DOHH2 (cell line): ENCODE results near the gene LOXL1.

ENCODE experiments used
- H3F3A ChIP-seq: fragments of 200-600 bp; sonication (generic), shearing (Covaris generic); 2 replicates; pipeline ENCODE4 v1.6.0; 2016; ENCODE audit warnings: antibody characterized with exemption, mild to moderate bottlenecking; ENCODE audit not compliant: control insufficient read depth, insufficient read depth
- H3K27ac ChIP-seq: fragments of 200-600 bp; sonication (generic); 2 replicates; pipeline ENCODE4 v1.5.1; 2014; ENCODE audit warnings: low read depth, mild to moderate bottlenecking, low read length, moderate library complexity
- H3K27me3 ChIP-seq: fragments of 200-600 bp; sonication (generic); 2 replicates; pipeline ENCODE4 v1.6.1; 2014; ENCODE audit warnings: mild to moderate bottlenecking, low read length, mixed read lengths; ENCODE audit not compliant: control insufficient read depth
- H3K36me3 ChIP-seq: fragments of 200-600 bp; sonication (generic); 2 replicates; pipeline ENCODE4 v1.6.1; 2014; ENCODE audit warnings: mild to moderate bottlenecking, low read length, moderate library complexity, mixed read lengths; ENCODE audit not compliant: control insufficient read depth
- H3K4me1 ChIP-seq: fragments of 200-600 bp; sonication (generic); 2 replicates; pipeline ENCODE4 v1.6.1; 2014; ENCODE audit warnings: mild to moderate bottlenecking, low read length, mixed read lengths; ENCODE audit not compliant: control insufficient read depth
- H3K4me2 ChIP-seq: fragments of 200-600 bp; sonication (generic); 2 replicates; pipeline ENCODE4 v1.6.0; 2014; ENCODE audit warnings: mild to moderate bottlenecking, low read length, moderate library complexity
- H3K4me3 ChIP-seq: fragments of 200-600 bp; sonication (generic); 2 replicates; pipeline ENCODE4 v1.5.1; 2014; ENCODE audit warnings: mild to moderate bottlenecking, low read length, mixed read lengths
- H3K79me2 ChIP-seq: fragments of 200-600 bp; sonication (generic); 2 replicates; pipeline ENCODE4 v1.6.1; 2014; ENCODE audit warnings: mild to moderate bottlenecking, low read length, mixed read lengths; ENCODE audit not compliant: control insufficient read depth
- H3K9me2 ChIP-seq: fragments of 200-600 bp; sonication (generic); replicated peaks from 2 replicates; pipeline ENCODE4 v1.6.1; 2014; ENCODE audit warnings: mild to moderate bottlenecking, low read length, mixed read lengths; ENCODE audit not compliant: control insufficient read depth
- H3K9me3 ChIP-seq: fragments of 200-600 bp; sonication (generic); 2 replicates; pipeline ENCODE4 v1.6.1; 2014; ENCODE audit warnings: antibody characterized with exemption, low read length, mixed read lengths; ENCODE audit not compliant: control insufficient read depth, insufficient read depth
- H4K20me1 ChIP-seq: fragments of 200-600 bp; sonication (generic); 2 replicates; pipeline ENCODE4 v1.6.0; 2014; ENCODE audit warnings: low read depth, mild to moderate bottlenecking, antibody characterized with exemption, low read length, moderate library complexity; ENCODE audit not compliant: control insufficient read depth, insufficient read depth
- CTCF ChIP-seq: fragments of 200-600 bp; sonication (generic); IDR thresholded peaks from one replicate; pipeline ENCODE4 v1.5.1; 2014; ENCODE audit warnings: antibody characterized with exemption, mild to moderate bottlenecking, low read depth, low read length; ENCODE audit not compliant: poor library complexity, severe bottlenecking
- EZH2phosphoT487 ChIP-seq: fragments of 200-600 bp; sonication (generic); IDR thresholded peaks from 2 replicates; pipeline ENCODE4 v1.6.1; 2017; ENCODE audit warnings: borderline replicate concordance, mild to moderate bottlenecking, antibody characterized with exemption, low read length, moderate library complexity, mixed read lengths

Gene LOXL1

DNA sequence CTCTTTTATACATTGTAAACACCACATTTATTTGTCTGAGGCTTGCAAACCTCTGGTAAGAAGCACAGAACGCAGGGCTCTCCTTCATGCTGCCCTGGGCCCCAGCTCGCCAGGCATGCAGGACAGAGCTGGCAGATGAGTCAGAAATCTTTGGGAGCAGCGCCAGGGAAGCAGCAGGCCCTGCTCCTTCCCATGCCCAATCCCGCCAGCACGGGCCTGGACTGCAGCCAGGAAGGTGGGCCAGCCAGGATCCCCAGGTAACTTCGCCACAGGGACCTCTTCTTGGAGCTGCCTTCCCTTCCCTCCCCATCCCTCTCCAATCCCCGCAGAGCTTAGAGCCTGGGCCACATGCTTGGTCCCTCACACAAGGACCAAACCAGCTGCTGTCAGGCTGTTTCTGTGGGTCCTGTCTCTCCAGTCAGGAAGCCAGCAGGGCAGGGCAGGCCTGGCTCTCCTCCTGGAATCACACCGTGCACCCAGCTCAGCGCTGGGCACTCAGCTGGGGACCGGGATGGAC is 57.0 kb downstream of the LOXL1 start:
- no peak overlapping the region for H3K27ac ChIP-seq
- H4K20me1 ChIP-seq = no peaks in the 10 kb centered on the region

GRCh38 chr15:73983773-73984172 is 57.5 kb downstream of the LOXL1 start:
- H3F3A ChIP-seq = no peaks in the 10 kb centered on the region
- H3K27me3 ChIP-seq = peaks cover 3% of the 10 kb centered on the region
- H3K4me3 ChIP-seq = no peak overlapping the region
- no peak overlapping the region for H3K4me2 ChIP-seq
- no peaks in the 10 kb centered on the region for H3K36me3 ChIP-seq
- H3K9me2 ChIP-seq = no peaks in the 10 kb centered on the region
- H3K9me3 ChIP-seq = no peaks in the 10 kb centered on the region
- peaks cover 19% of the 10 kb centered on the region for H3K4me1 ChIP-seq
- no peaks in the 10 kb centered on the region for H3K79me2 ChIP-seq
- TF ChIP-seq CTCF (no peak), EZH2phosphoT487 (no peak)
- H3K27ac ChIP-seq = no peak overlapping the region
- no peaks in the 10 kb centered on the region for H4K20me1 ChIP-seq

More for the DNA sequence above, 57.0 kb downstream of the LOXL1 start:
- Histone ChIP-seq H3K4me1 (peaks cover 19% of the 10 kb centered on the region), H3F3A (no peaks in the 10 kb centered on the region), H3K4me2 (peak overlapping the region; percentile 50; the same call in 1 of the 2 replicates), H3K4me3 (no peak overlapping the region), H3K9me3 (no peaks in the 10 kb centered on the region), H3K79me2 (no peaks in the 10 kb centered on the region), H3K36me3 (no peaks in the 10 kb centered on the region), H3K27me3 (peaks cover 6% of the 10 kb centered on the region), H3K9me2 (no peaks in the 10 kb centered on the region)
- no peak for TF ChIP-seq CTCF
- TF ChIP-seq EZH2phosphoT487 = no peak

GRCh38 chr15:73984208-73984979 is 58.1 kb downstream of the LOXL1 start:
- Histone ChIP-seq H3K9me2 (no peaks in the 10 kb centered on the region), H3K36me3 (no peaks in the 10 kb centered on the region), H3K27me3 (no peaks in the 10 kb centered on the region; the same call in 1 of the 2 replicates), H3K9me3 (no peaks in the 10 kb centered on the region), H4K20me1 (no peaks in the 10 kb centered on the region), H3K4me1 (peaks cover 19% of the 10 kb centered on the region), H3F3A (no peaks in the 10 kb centered on the region), H3K4me3 (no peak overlapping the region), H3K27ac (no peak overlapping the region), H3K79me2 (no peaks in the 10 kb centered on the region), H3K4me2 (no peak overlapping the region)
- TF ChIP-seq CTCF = no peak
